B cell (primary cell): Measurements from ENCODE around the gene SIDT2. TPM values are rescaled to one million over a fixed set of nuclear protein-coding genes. Genes with fewer than 3 reads are reported as not detected.
A peak's percentile ranks its signal among the peaks of the same experiment; 100 is the strongest.

Experiments used
- ATAC-seq: fragments of 200-7000 bp; cut with Tn5 transposase; one replicate; pipeline ENCODE4 v1.10.0; 2021; ENCODE audit warnings: low read depth, mild to moderate bottlenecking, moderate number of reproducible peaks, moderate library complexity
- CTCF ChIA-PET: fragments of 350-600 bp; sonication (Branson Sonifier 250); formaldehyde crosslinking; loops from one replicate; lab custom pipeline; 2021; ENCODE audit warnings: antibody characterized with exemption, inconsistent platforms; lab: Charles Lee
- POLR2A ChIA-PET: fragments of 350-600 bp; sonication (Branson Sonifier 250); formaldehyde crosslinking; loops from one replicate; lab custom pipeline; 2021; ENCODE audit warnings: antibody characterized with exemption; lab: Charles Lee
- DNase-seq: peaks from one replicate; pipeline ENCODE4 v3.0.0; 2013
- H2AFZ ChIP-seq: 2 replicates; pipeline ENCODE4 v1.6.1; 2012; ENCODE audit warnings: mild to moderate bottlenecking, low read depth, low read length; ENCODE audit not compliant: insufficient read depth, poor library complexity, severe bottlenecking
- H3K27ac ChIP-seq, 2 donors: 1 replicate in 1 of 2; 2 replicates in 1 of 2; pipeline ENCODE4 v1.5.1; 2012 to 2013; ENCODE audit warnings: low read length in 2 of 2, mild to moderate bottlenecking in 2 of 2, moderate library complexity in 1 of 2
- H3K27me3 ChIP-seq, 4 experiments: fragments of 200-600 bp in 1 of 4; sonication (generic) in 1 of 4; replicated peaks in 1 of 4; 1 replicate in 2 of 4; 2 replicates in 2 of 4; pipeline versions ENCODE4 v1.6.1 to v1.7.0; 2013 to 2016; ENCODE audit warnings: low read length in 3 of 4, mild to moderate bottlenecking in 2 of 4, mixed read lengths in 1 of 4, moderate library complexity in 1 of 4; ENCODE audit not compliant: insufficient read depth in 4 of 4, control insufficient read depth in 3 of 4; ENCODE audit errors: control extremely low read depth in 1 of 4
- H3K36me3 ChIP-seq, 2 experiments: replicated peaks in 1 of 2; 1 replicate in 1 of 2; 2 replicates in 1 of 2; pipeline versions ENCODE4 v1.6.1 to v1.7.1; 2013; ENCODE audit warnings: low read length in 1 of 2; ENCODE audit not compliant: insufficient read depth in 2 of 2, control insufficient read depth in 1 of 2; ENCODE audit errors: control extremely low read depth in 1 of 2, extremely low read depth in 1 of 2
- H3K4me1 ChIP-seq, 2 donors: fragments of 200-600 bp in 1 of 2; sonication (generic) in 1 of 2; 1 replicate in 1 of 2; 2 replicates in 1 of 2; pipeline versions ENCODE4 v1.5.1 to v1.6.1; 2013 to 2017; ENCODE audit warnings: low read length in 2 of 2; ENCODE audit not compliant: control insufficient read depth in 2 of 2, insufficient read depth in 2 of 2
- H3K4me2 ChIP-seq: replicated peaks from 2 replicates; pipeline ENCODE3; 2012; ENCODE audit warnings: mild to moderate bottlenecking, low read depth, low read length; ENCODE audit not compliant: poor library complexity, severe bottlenecking
- H3K4me3 ChIP-seq, 5 experiments: fragments of 200-600 bp in 1 of 5; sonication (generic) in 1 of 5; 1 replicate in 3 of 5; 2 replicates in 2 of 5; pipeline versions ENCODE4 v1.5.1 to v1.7.0; 2011 to 2016; ENCODE audit warnings: low read length in 4 of 5, mild to moderate bottlenecking in 4 of 5, low read depth in 2 of 5, control low read depth in 1 of 5, moderate library complexity in 1 of 5; ENCODE audit not compliant: insufficient read depth in 1 of 5; ENCODE audit errors: control extremely low read depth in 1 of 5, extremely low read depth in 1 of 5
- H3K79me2 ChIP-seq: fragments of 200-600 bp; sonication (generic); one replicate; pipeline ENCODE4 v1.6.0; 2016; ENCODE audit warnings: low read length; ENCODE audit not compliant: control insufficient read depth, insufficient read depth
- H3K9ac ChIP-seq: fragments of 200-600 bp; sonication (generic); 2 replicates; pipeline ENCODE4 v1.6.1; 2017; ENCODE audit warnings: mild to moderate bottlenecking, low read length, moderate library complexity
- H3K9me3 ChIP-seq, 3 donors: one replicate each; pipeline versions ENCODE4 v1.6.1 to v1.7.1; 2013; ENCODE audit warnings: low read length in 2 of 3; ENCODE audit not compliant: control insufficient read depth in 2 of 3, insufficient read depth in 1 of 3; ENCODE audit errors: control extremely low read depth in 1 of 3
- H4K20me1 ChIP-seq: 2 replicates; pipeline ENCODE4 v1.6.0; 2012; ENCODE audit warnings: mild to moderate bottlenecking, low read length; ENCODE audit not compliant: insufficient read depth, control insufficient read depth, poor library complexity, severe bottlenecking
- H3K27ac Mint-ChIP-seq: one replicate; pipeline ENCODE4 v1.8.0; 2021; ENCODE audit warnings: mixed read lengths
- H3K27me3 Mint-ChIP-seq: one replicate; pipeline ENCODE4 v1.8.0; 2021; ENCODE audit warnings: mixed read lengths
- H3K4me1 Mint-ChIP-seq: one replicate; pipeline ENCODE4 v1.8.0; 2021; ENCODE audit warnings: mixed read lengths
- H3K4me3 Mint-ChIP-seq: one replicate; pipeline ENCODE4 v1.8.0; 2021; ENCODE audit warnings: mixed read lengths
- H3K9me3 Mint-ChIP-seq: one replicate; pipeline ENCODE4 v1.8.0; 2022; ENCODE audit warnings: mixed read lengths; ENCODE audit not compliant: insufficient read depth
- EZH2 ChIP-seq: IDR thresholded peaks from 2 replicates; pipeline ENCODE4 v1.6.1; 2012; ENCODE audit warnings: borderline replicate concordance, low read depth, mild to moderate bottlenecking, moderate library complexity, low read length; ENCODE audit not compliant: insufficient read depth, poor library complexity, severe bottlenecking
- WGBS: methylation state at CpG from one replicate; pipeline ENCODE4 v1.1.5; 2013; ENCODE audit warnings: missing lambda C conversion rate; ENCODE audit not compliant: insufficient coverage; 5-methylcytosine and 5-hydroxymethylcytosine counted together
- intact Hi-C: fragments of 100-400 bp; cut with micrococcal nuclease; formaldehyde crosslinking; loops from one replicate; pipeline ENCODE4 v1.10.0; 2022
- polyA plus RNA-seq: library from polyadenylated mRNA; depleted of rRNA; stranded (reverse); fragments of >200 nt; gene quantifications from 2 replicates; pipeline ENCODE4 v1.2.3, GENCODE V29; 2012
- total RNA-seq, 2 donors: library from RNA; stranded (reverse); fragments of 120-200 nt in 1 of 2; gene quantifications; 1 replicate in 1 of 2; 2 replicates in 1 of 2; pipeline versions ENCODE4 v1.2.3 to v1.2.4, GENCODE V29; 2013 to 2022
- TF ChIP-seq, protein P1 (sequence below): fragments of 200-600 bp; IDR thresholded peaks from one replicate; pipeline ENCODE4 v1.8.0; 2022; ENCODE audit warnings: antibody characterized with exemption, mild to moderate bottlenecking

Gene SIDT2
- total and polyA plus RNA-seq, 2 donors (not counting 1 experiment from before 2014, with no cell fraction given) = 78.9 to 241 TPM

DNA sequence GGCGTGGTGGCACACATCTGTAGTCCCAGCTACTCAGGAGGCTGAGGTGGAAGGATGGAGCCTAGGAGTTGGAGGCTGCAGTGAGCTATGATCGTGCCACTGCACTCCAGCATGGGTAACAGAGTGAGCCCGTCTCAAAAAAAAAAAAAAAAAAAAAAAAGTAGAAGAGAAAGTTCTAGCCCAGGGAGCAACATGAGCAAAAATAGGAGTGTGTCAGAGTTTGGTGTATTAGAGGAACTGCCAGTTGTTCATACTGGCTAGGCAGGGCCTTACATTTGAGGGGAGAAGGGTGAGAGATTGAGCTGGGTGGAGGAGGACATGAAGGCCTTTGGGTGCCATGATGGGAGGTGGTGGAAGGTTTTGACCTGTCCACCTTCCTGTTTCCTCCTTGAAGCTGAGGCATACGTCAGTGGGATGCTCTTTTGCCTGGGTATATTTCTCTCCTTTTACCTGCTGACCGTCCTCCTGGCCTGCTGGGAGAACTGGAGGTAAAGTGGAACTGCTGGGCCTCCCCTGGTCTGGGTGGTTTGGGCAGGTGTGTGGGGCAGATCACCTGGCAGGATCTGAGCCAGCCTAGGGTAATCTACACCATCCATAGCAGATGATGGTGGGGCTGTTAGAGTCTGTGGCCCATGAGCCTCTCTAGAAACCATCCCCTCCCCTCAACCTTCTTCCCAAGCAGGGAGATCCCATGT, 7.3 kb downstream of the SIDT2 start:
- Mint-ChIP-seq H3K4me3 (peak overlapping the region; percentile 68), H3K27me3 (no peaks in the 10 kb centered on the region), H3K27ac (peak overlapping the region; percentile 98), H3K9me3 (no peaks in the 10 kb centered on the region), H3K4me1 (peaks cover 74% of the 10 kb centered on the region)
- ATAC-seq = peak; percentile 25
- H3K36me3 ChIP-seq = peaks cover 0 to 64% of the 10 kb centered on the region in 2 experiments
- H3K9ac ChIP-seq = no peak overlapping the region
- peak overlapping the region; percentile 73 for H3K4me2 ChIP-seq
- peak overlapping the region in 2 of 5 experiments; percentile 13 to 56 for H3K4me3 ChIP-seq
- H4K20me1 ChIP-seq = no peaks in the 10 kb centered on the region
- TF ChIP-seq, protein P1, sequence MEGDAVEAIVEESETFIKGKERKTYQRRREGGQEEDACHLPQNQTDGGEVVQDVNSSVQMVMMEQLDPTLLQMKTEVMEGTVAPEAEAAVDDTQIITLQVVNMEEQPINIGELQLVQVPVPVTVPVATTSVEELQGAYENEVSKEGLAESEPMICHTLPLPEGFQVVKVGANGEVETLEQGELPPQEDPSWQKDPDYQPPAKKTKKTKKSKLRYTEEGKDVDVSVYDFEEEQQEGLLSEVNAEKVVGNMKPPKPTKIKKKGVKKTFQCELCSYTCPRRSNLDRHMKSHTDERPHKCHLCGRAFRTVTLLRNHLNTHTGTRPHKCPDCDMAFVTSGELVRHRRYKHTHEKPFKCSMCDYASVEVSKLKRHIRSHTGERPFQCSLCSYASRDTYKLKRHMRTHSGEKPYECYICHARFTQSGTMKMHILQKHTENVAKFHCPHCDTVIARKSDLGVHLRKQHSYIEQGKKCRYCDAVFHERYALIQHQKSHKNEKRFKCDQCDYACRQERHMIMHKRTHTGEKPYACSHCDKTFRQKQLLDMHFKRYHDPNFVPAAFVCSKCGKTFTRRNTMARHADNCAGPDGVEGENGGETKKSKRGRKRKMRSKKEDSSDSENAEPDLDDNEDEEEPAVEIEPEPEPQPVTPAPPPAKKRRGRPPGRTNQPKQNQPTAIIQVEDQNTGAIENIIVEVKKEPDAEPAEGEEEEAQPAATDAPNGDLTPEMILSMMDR = no peak
- TF ChIP-seq EZH2 = no peak
- intact Hi-C loops = no loop called here
- ChIA-PET CTCF (interaction anchor here (0.7 to 14.8 kb wide), 6 partner anchors 9 to 86 kb away, joined by 4 to 309 read pairs (median 4); partner anchors contain the start of genes PCSK7 and RNF214), POLR2A (interaction anchor here (0.6 to 0.7 kb wide), 5 partner anchors 10 to 271 kb away, joined by 3 to 9 read pairs (median 7); no protein-coding TSS in a partner anchor)
- H3K27ac ChIP-seq = peak overlapping the region; percentile 90 to 91
- H3K27me3 ChIP-seq = no peaks in the 10 kb centered on the region
- no peaks in the 10 kb centered on the region for H3K9me3 ChIP-seq
- H2AFZ ChIP-seq = peak overlapping the region; percentile 23
- H3K4me1 ChIP-seq = peaks cover 64 to 76% of the 10 kb centered on the region in 2 donors
- peak; percentile 82 for DNase-seq
- WGBS = 48% methylated on average over 4 of the region's 5 CpGs
- peaks cover 54% of the 10 kb centered on the region for H3K79me2 ChIP-seq

DNA sequence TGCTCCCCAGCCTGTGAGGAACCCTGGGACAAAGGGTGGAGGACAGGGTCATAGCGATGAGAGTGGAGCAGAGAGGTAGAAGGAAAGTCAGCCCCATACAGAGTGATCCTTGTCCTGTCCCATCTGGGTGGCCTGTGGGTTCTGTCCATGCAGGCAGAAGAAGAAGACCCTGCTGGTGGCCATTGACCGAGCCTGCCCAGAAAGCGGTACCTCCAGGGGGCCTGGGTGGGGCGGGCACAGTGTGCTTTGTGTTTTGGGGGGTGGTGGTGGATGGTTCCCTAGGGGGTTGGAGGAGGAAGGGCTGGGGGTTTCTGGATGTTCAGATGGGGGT, 7.9 kb downstream of the SIDT2 start:
- peak overlapping the region; percentile 68 for H3K4me3 Mint-ChIP-seq
- TF ChIP-seq, protein P1 = no peak
- no peak for TF ChIP-seq EZH2
- no peaks in the 10 kb centered on the region for H3K9me3 Mint-ChIP-seq
- 100% methylated on average over 3 of the region's 4 CpGs for WGBS
- H3K4me1 Mint-ChIP-seq = peaks cover 69% of the 10 kb centered on the region
- Histone ChIP-seq H3K9me3 (no peaks in the 10 kb centered on the region), H2AFZ (no peak overlapping the region), H3K36me3 (peaks cover 0 to 62% of the 10 kb centered on the region in 2 experiments), H3K27ac (peak overlapping the region; percentile 90 to 91), H3K27me3 (no peaks in the 10 kb centered on the region), H3K4me2 (peak overlapping the region; percentile 73), H3K79me2 (peaks cover 51% of the 10 kb centered on the region), H3K4me1 (peaks cover 60 to 76% of the 10 kb centered on the region in 2 donors), H3K9ac (no peak overlapping the region), H4K20me1 (no peaks in the 10 kb centered on the region), H3K4me3 (peak overlapping the region in 3 of 5 experiments; percentile 13 to 56 (median 28))
- no peaks in the 10 kb centered on the region for H3K27me3 Mint-ChIP-seq
- DNase-seq (no peak), ATAC-seq (no peak)
- ChIA-PET POLR2A (no interaction called here), CTCF (interaction anchor here (0.7 to 14.8 kb wide), 5 partner anchors 9 to 87 kb away, joined by 4 to 309 read pairs (median 4); partner anchors contain the start of genes PCSK7 and RNF214)
- intact Hi-C loops = no loop called here
- peak overlapping the region; percentile 98 for H3K27ac Mint-ChIP-seq
